ENCODE data around the gene ROCK2. TPM values are rescaled to one million over a fixed set of nuclear protein-coding genes. Genes with fewer than 3 reads are reported as not detected.

The ROCK2 gene
- total RNA-seq, 2 donors from 2014 or later, result 41.1 to 47.6 TPM

Other genes with a start within 250 kb of the ROCK2 start
- 10 to 100 TPM; 11.0 to 14.3 TPM for gene SLC66A3, start 189.2 kb downstream of the ROCK2 start, total RNA-seq
- 10 to 100 TPM; 11.7 to 19.5 TPM for gene E2F6, start 121.5 kb upstream of the ROCK2 start, total RNA-seq
- gene GREB1, start 189.4 kb upstream of the ROCK2 start, total RNA-seq, result 1 to 10 TPM; 7.2 to 9.6 TPM

All from left cardiac atrium (tissue), 2 donors.